B cell (primary cell): ENCODE data around the gene PALM3. TPM values are rescaled to one million over a fixed set of nuclear protein-coding genes. Genes with fewer than 3 reads are reported as not detected.

Source experiments
- ATAC-seq: fragments of 200-7000 bp; cut with Tn5 transposase; one replicate; pipeline ENCODE4 v1.10.0; 2021; ENCODE audit warnings: low read depth, mild to moderate bottlenecking, moderate number of reproducible peaks, moderate library complexity
- CTCF ChIA-PET: fragments of 350-600 bp; sonication (Branson Sonifier 250); formaldehyde crosslinking; loops from one replicate; lab custom pipeline; 2021; ENCODE audit warnings: antibody characterized with exemption, inconsistent platforms; lab: Charles Lee
- POLR2A ChIA-PET: fragments of 350-600 bp; sonication (Branson Sonifier 250); formaldehyde crosslinking; loops from one replicate; lab custom pipeline; 2021; ENCODE audit warnings: antibody characterized with exemption; lab: Charles Lee
- DNase-seq: peaks from one replicate; pipeline ENCODE4 v3.0.0; 2013
- H2AFZ ChIP-seq: 2 replicates; pipeline ENCODE4 v1.6.1; 2012; ENCODE audit warnings: mild to moderate bottlenecking, low read depth, low read length; ENCODE audit not compliant: insufficient read depth, poor library complexity, severe bottlenecking
- H3K27ac ChIP-seq, 2 donors: 1 replicate in 1 of 2; 2 replicates in 1 of 2; pipeline ENCODE4 v1.5.1; 2012 to 2013; ENCODE audit warnings: low read length in 2 of 2, mild to moderate bottlenecking in 2 of 2, moderate library complexity in 1 of 2
- H3K27me3 ChIP-seq, 4 experiments: fragments of 200-600 bp in 1 of 4; sonication (generic) in 1 of 4; replicated peaks in 1 of 4; 1 replicate in 2 of 4; 2 replicates in 2 of 4; pipeline versions ENCODE4 v1.6.1 to v1.7.0; 2013 to 2016; ENCODE audit warnings: low read length in 3 of 4, mild to moderate bottlenecking in 2 of 4, mixed read lengths in 1 of 4, moderate library complexity in 1 of 4; ENCODE audit not compliant: insufficient read depth in 4 of 4, control insufficient read depth in 3 of 4; ENCODE audit errors: control extremely low read depth in 1 of 4
- H3K36me3 ChIP-seq, 2 experiments: replicated peaks in 1 of 2; 1 replicate in 1 of 2; 2 replicates in 1 of 2; pipeline versions ENCODE4 v1.6.1 to v1.7.1; 2013; ENCODE audit warnings: low read length in 1 of 2; ENCODE audit not compliant: insufficient read depth in 2 of 2, control insufficient read depth in 1 of 2; ENCODE audit errors: control extremely low read depth in 1 of 2, extremely low read depth in 1 of 2
- H3K4me1 ChIP-seq, 2 donors: fragments of 200-600 bp in 1 of 2; sonication (generic) in 1 of 2; 1 replicate in 1 of 2; 2 replicates in 1 of 2; pipeline versions ENCODE4 v1.5.1 to v1.6.1; 2013 to 2017; ENCODE audit warnings: low read length in 2 of 2; ENCODE audit not compliant: control insufficient read depth in 2 of 2, insufficient read depth in 2 of 2
- H3K4me2 ChIP-seq: replicated peaks from 2 replicates; pipeline ENCODE3; 2012; ENCODE audit warnings: mild to moderate bottlenecking, low read depth, low read length; ENCODE audit not compliant: poor library complexity, severe bottlenecking
- H3K4me3 ChIP-seq, 5 experiments: fragments of 200-600 bp in 1 of 5; sonication (generic) in 1 of 5; 1 replicate in 3 of 5; 2 replicates in 2 of 5; pipeline versions ENCODE4 v1.5.1 to v1.7.0; 2011 to 2016; ENCODE audit warnings: low read length in 4 of 5, mild to moderate bottlenecking in 4 of 5, low read depth in 2 of 5, control low read depth in 1 of 5, moderate library complexity in 1 of 5; ENCODE audit not compliant: insufficient read depth in 1 of 5; ENCODE audit errors: control extremely low read depth in 1 of 5, extremely low read depth in 1 of 5
- H3K79me2 ChIP-seq: fragments of 200-600 bp; sonication (generic); one replicate; pipeline ENCODE4 v1.6.0; 2016; ENCODE audit warnings: low read length; ENCODE audit not compliant: control insufficient read depth, insufficient read depth
- H3K9ac ChIP-seq: fragments of 200-600 bp; sonication (generic); 2 replicates; pipeline ENCODE4 v1.6.1; 2017; ENCODE audit warnings: mild to moderate bottlenecking, low read length, moderate library complexity
- H3K9me3 ChIP-seq, 3 donors: one replicate each; pipeline versions ENCODE4 v1.6.1 to v1.7.1; 2013; ENCODE audit warnings: low read length in 2 of 3; ENCODE audit not compliant: control insufficient read depth in 2 of 3, insufficient read depth in 1 of 3; ENCODE audit errors: control extremely low read depth in 1 of 3
- H4K20me1 ChIP-seq: 2 replicates; pipeline ENCODE4 v1.6.0; 2012; ENCODE audit warnings: mild to moderate bottlenecking, low read length; ENCODE audit not compliant: insufficient read depth, control insufficient read depth, poor library complexity, severe bottlenecking
- H3K27ac Mint-ChIP-seq: one replicate; pipeline ENCODE4 v1.8.0; 2021; ENCODE audit warnings: mixed read lengths
- H3K27me3 Mint-ChIP-seq: one replicate; pipeline ENCODE4 v1.8.0; 2021; ENCODE audit warnings: mixed read lengths
- H3K4me1 Mint-ChIP-seq: one replicate; pipeline ENCODE4 v1.8.0; 2021; ENCODE audit warnings: mixed read lengths
- H3K4me3 Mint-ChIP-seq: one replicate; pipeline ENCODE4 v1.8.0; 2021; ENCODE audit warnings: mixed read lengths
- H3K9me3 Mint-ChIP-seq: one replicate; pipeline ENCODE4 v1.8.0; 2022; ENCODE audit warnings: mixed read lengths; ENCODE audit not compliant: insufficient read depth
- EZH2 ChIP-seq: IDR thresholded peaks from 2 replicates; pipeline ENCODE4 v1.6.1; 2012; ENCODE audit warnings: borderline replicate concordance, low read depth, mild to moderate bottlenecking, moderate library complexity, low read length; ENCODE audit not compliant: insufficient read depth, poor library complexity, severe bottlenecking
- WGBS: methylation state at CpG from one replicate; pipeline ENCODE4 v1.1.5; 2013; ENCODE audit warnings: missing lambda C conversion rate; ENCODE audit not compliant: insufficient coverage; 5-methylcytosine and 5-hydroxymethylcytosine counted together
- intact Hi-C: fragments of 100-400 bp; cut with micrococcal nuclease; formaldehyde crosslinking; loops from one replicate; pipeline ENCODE4 v1.10.0; 2022
- polyA plus RNA-seq: library from polyadenylated mRNA; depleted of rRNA; stranded (reverse); fragments of >200 nt; gene quantifications from 2 replicates; pipeline ENCODE4 v1.2.3, GENCODE V29; 2012
- total RNA-seq, 2 donors: library from RNA; stranded (reverse); fragments of 120-200 nt in 1 of 2; gene quantifications; 1 replicate in 1 of 2; 2 replicates in 1 of 2; pipeline versions ENCODE4 v1.2.3 to v1.2.4, GENCODE V29; 2013 to 2022
- TF ChIP-seq, protein P1 (sequence below): fragments of 200-600 bp; IDR thresholded peaks from one replicate; pipeline ENCODE4 v1.8.0; 2022; ENCODE audit warnings: antibody characterized with exemption, mild to moderate bottlenecking

Gene PALM3
- total and polyA plus RNA-seq, 2 donors (not counting 1 experiment from before 2014, with no cell fraction given): not detected

DNA sequence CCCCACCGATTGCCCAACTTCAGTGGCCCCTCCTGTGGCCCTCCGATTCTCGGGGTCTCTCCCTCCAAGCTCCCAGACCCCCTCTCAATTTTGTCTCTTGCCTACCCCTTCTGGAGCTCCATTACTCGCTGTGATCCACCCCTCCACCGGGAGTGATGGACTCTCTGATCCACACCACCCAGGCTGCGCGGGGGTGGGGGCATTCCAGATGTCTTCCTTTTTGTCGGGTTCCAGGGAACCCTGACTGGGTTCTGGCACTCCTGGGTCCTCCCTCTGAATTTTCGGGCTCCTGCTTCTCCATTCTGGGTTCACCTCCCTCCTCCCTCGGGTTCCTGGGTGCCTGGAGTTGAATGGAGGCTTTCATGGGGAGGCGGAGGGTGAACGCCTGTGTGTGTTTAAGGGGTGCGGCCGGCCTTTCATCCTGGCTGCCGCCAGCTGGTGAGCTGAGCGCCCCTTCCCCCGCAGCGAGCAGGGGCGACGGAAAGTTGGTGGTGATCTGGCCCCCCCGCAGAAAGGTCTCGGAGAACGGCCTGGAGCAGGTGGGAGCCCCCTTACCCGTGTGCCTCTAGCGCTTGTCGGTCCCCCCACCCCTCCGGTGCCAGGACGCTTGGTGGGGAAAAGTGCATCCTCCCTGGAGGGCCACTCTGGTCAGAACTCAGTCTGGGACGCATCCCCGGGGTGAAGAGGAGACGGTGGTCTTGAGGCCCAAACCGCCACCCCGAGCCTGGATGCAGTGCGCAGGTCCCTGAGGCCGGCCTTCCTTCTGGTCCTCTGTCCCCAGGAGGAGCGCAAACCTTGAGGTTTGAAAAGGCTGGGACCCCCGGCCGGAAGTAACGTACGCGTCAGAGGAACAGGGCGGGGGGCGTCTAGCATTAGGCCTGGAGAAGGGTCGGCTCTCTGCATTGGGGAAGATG is 12.3 kb upstream of the PALM3 start:
- peaks cover 0 to 3% (median 0%) of the 10 kb centered on the region in 3 donors for H3K9me3 ChIP-seq
- peaks cover 26% of the 10 kb centered on the region for H3K4me1 Mint-ChIP-seq
- no peaks in the 10 kb centered on the region for H3K36me3 ChIP-seq
- intact Hi-C loops: loop anchor here (1.0 to 5.0 kb wide), 5 partner anchors 7 to 122 kb away; partner anchors contain the start of genes ASF1B and DCAF15
- H3K27me3 ChIP-seq: peaks cover 0 to 18% (median 5%) of the 10 kb centered on the region in 4 experiments
- peaks cover 5% of the 10 kb centered on the region for H3K27me3 Mint-ChIP-seq
- peak overlapping the region; percentile 91 for H2AFZ ChIP-seq
- H4K20me1 ChIP-seq: no peaks in the 10 kb centered on the region
- H3K27ac ChIP-seq: no peak overlapping the region
- peak overlapping the region; percentile 72 for H3K9ac ChIP-seq
- H3K4me3 Mint-ChIP-seq: peak overlapping the region; percentile 87
- peaks cover 31 to 35% of the 10 kb centered on the region in 2 donors for H3K4me1 ChIP-seq
- no peaks in the 10 kb centered on the region for H3K79me2 ChIP-seq
- no peak for ATAC-seq
- ChIA-PET POLR2A (interaction anchor here (0.7 kb wide), 1 partner anchor 63 kb away, joined by 3 read pairs; the partner anchor contains the start of gene ASF1B), CTCF (interaction anchor here (0.7 to 6.8 kb wide), 21 partner anchors 8 to 406 kb away, joined by 3 to 92 read pairs (median 4); partner anchors contain the start of genes ASF1B, IL27RA and NANOS3)
- peak overlapping the region; percentile 34 for H3K27ac Mint-ChIP-seq
- peak; percentile 46 for DNase-seq
- H3K4me3 ChIP-seq: peak overlapping the region; percentile 47 to 79 (median 59)
- TF ChIP-seq EZH2: no peak
- TF ChIP-seq, protein P1, sequence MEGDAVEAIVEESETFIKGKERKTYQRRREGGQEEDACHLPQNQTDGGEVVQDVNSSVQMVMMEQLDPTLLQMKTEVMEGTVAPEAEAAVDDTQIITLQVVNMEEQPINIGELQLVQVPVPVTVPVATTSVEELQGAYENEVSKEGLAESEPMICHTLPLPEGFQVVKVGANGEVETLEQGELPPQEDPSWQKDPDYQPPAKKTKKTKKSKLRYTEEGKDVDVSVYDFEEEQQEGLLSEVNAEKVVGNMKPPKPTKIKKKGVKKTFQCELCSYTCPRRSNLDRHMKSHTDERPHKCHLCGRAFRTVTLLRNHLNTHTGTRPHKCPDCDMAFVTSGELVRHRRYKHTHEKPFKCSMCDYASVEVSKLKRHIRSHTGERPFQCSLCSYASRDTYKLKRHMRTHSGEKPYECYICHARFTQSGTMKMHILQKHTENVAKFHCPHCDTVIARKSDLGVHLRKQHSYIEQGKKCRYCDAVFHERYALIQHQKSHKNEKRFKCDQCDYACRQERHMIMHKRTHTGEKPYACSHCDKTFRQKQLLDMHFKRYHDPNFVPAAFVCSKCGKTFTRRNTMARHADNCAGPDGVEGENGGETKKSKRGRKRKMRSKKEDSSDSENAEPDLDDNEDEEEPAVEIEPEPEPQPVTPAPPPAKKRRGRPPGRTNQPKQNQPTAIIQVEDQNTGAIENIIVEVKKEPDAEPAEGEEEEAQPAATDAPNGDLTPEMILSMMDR: no peak
- no peaks in the 10 kb centered on the region for H3K9me3 Mint-ChIP-seq
- H3K4me2 ChIP-seq: peak overlapping the region; percentile 99
- WGBS: under 1% methylated on average over 39 of the region's 44 CpGs
